SK-N-MC (cell line): ENCODE measurements around the gene CXCL13.

Experiments
- DNase-seq: peaks from one replicate; pipeline ENCODE4 v3.0.0-alpha.2; 2011; ENCODE audit warnings: low read depth, low spot score
- H3K27ac ChIP-seq: fragments of 200-600 bp; sonication (generic); 2 replicates; pipeline ENCODE4 v1.5.1; 2016; ENCODE audit warnings: mixed run types
- H3K36me3 ChIP-seq: fragments of 200-600 bp; sonication (generic); 2 replicates; pipeline ENCODE4 v1.6.1; 2017; ENCODE audit warnings: antibody characterized with exemption, low read length, mixed read lengths; ENCODE audit not compliant: insufficient read depth
- H3K4me3 ChIP-seq: fragments of 200-600 bp; sonication (generic); 2 replicates; pipeline ENCODE4 v1.5.1; 2016
- H3K9ac ChIP-seq: fragments of 200-600 bp; sonication (generic); 2 replicates; pipeline ENCODE4 v1.8.0; 2017; ENCODE audit warnings: mixed run types, mixed read lengths; ENCODE audit not compliant: insufficient read length
- H3K9me3 ChIP-seq: fragments of 200-600 bp; sonication (generic); 2 replicates; pipeline ENCODE4 v1.6.1; 2017; ENCODE audit warnings: low read depth, mild to moderate bottlenecking, antibody characterized with exemption, low read length, moderate library complexity, mixed read lengths
- EZH2 ChIP-seq: fragments of 200-600 bp; sonication (generic); IDR thresholded peaks from one replicate; pipeline ENCODE4 v1.6.1; 2017; ENCODE audit warnings: antibody characterized with exemption
- FOXP2 ChIP-seq: optimal IDR thresholded peaks from 2 replicates; pipeline ENCODE3; 2011; ENCODE audit warnings: mild to moderate bottlenecking, moderate library complexity; ENCODE audit not compliant: insufficient read depth; ENCODE audit errors: extremely low read length, control extremely low read depth
- POLR2AphosphoS5 ChIP-seq: IDR thresholded peaks from 2 replicates; pipeline ENCODE4 v1.6.1; 2012; ENCODE audit warnings: mild to moderate bottlenecking, low read depth, low read length, borderline replicate concordance

The CXCL13 gene

DNA sequence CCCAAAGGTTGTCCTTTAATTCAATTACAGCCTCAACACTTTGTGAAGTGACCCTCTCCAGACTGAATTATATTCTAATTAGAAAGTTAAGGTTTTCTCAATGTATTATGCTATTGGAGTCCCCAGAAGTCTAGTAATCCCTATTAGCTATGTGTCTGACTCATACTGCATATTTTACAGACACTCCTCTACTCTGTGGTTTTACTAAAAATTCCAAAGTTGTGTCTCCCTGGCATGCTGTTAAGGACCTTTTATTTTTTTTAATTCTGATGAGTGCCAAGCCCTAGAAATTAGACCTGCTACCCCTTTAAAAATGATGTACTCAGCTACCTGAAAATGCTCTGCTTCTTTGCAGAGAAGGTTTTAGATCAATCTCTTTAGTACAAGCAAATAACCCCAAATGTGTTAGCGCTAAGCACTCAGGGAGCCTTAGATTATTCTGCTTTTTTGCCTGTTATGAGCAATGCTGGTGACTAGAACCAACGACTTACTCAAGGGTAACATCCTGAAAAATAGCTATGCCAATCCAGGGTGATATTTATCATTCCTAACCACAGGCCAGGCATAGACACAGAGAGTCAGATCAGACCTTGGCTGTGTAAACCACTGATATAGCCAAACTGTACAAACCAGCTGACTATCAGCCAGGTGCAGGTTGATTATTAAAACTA, 26.1 kb upstream of the CXCL13 start:
- Histone ChIP-seq H3K4me3 (no peak overlapping the region), H3K36me3 (no peaks in the 10 kb centered on the region), H3K27ac (no peak overlapping the region), H3K9me3 (no peaks in the 10 kb centered on the region), H3K9ac (no peak overlapping the region)
- TF ChIP-seq POLR2AphosphoS5 (no peak), EZH2 (no peak), FOXP2 (no peak)
- no peak for DNase-seq

DNA sequence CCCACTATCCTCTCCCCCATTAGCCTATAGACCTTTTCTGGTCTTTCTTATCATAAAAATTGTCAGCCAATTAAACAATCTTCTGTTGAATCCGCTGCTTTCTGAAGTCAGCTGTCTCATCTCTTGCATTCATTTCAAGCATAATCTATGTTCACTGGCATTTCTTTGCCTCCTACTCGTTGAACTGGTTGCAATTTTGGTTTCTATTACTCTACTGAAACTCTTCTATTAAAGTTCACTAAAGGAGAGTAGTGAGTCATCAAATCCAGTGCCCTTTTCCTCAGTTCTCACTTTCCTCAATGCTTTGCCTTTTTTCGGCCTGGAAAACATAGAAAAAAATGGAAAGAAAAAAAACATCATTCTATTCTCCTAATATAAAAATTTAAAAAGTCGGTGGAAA, 23.9 kb upstream of the CXCL13 start:
- TF ChIP-seq POLR2AphosphoS5 (no peak), FOXP2 (no peak), EZH2 (no peak)
- no peak overlapping the region for H3K4me3 ChIP-seq
- H3K9me3 ChIP-seq: no peaks in the 10 kb centered on the region
- no peak overlapping the region for H3K9ac ChIP-seq
- no peak overlapping the region for H3K27ac ChIP-seq
- H3K36me3 ChIP-seq: no peaks in the 10 kb centered on the region
- no peak for DNase-seq

DNA sequence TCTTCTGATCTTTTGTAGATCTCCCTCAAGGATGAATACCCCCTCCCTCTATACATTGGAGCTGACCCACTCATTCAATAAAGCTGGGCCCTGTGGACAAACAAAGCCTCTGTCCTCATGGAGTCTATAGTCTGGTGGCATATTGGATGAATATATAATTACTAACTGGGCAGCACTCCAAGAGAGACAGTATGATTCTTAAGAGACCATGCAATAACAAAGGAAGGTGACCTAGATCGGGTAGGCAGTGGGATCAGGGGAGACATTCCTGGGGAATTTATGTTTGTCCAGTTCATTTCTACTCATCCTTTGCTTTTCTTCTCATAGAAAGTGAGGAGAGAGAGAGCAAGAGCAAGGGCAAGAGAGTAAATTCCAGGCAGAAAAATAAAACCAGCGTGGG, 23.5 kb upstream of the CXCL13 start:
- H3K9me3 ChIP-seq: no peaks in the 10 kb centered on the region
- TF ChIP-seq FOXP2: no peak
- TF ChIP-seq POLR2AphosphoS5: no peak
- no peak for TF ChIP-seq EZH2
- no peaks in the 10 kb centered on the region for H3K36me3 ChIP-seq
- H3K4me3 ChIP-seq: no peak overlapping the region
- DNase-seq: no peak
- H3K9ac ChIP-seq: no peak overlapping the region
- H3K27ac ChIP-seq: no peak overlapping the region

DNA sequence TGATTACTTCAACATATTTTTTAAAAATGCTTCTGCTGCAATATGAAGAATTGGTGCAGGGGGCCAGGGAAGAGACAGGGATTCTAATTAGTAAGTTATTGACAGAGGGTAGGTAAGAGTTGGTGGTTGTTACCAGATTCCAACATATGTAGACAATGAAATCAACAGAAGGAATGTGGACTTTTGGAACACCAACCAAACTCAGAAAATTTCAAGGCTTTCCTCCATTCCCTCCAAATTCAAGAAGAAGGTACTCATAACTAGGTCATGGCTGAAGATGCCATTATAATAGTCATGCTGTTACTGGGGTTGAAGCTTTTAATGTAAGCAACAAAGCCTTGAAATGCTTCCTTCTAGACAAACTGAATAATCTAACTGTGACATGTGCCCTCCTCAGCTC, 22.9 kb upstream of the CXCL13 start:
- DNase-seq: no peak
- TF ChIP-seq FOXP2 (no peak), POLR2AphosphoS5 (no peak), EZH2 (no peak)
- no peaks in the 10 kb centered on the region for H3K36me3 ChIP-seq
- no peaks in the 10 kb centered on the region for H3K9me3 ChIP-seq
- H3K27ac ChIP-seq: no peak overlapping the region
- H3K9ac ChIP-seq: no peak overlapping the region
- H3K4me3 ChIP-seq: no peak overlapping the region

DNA sequence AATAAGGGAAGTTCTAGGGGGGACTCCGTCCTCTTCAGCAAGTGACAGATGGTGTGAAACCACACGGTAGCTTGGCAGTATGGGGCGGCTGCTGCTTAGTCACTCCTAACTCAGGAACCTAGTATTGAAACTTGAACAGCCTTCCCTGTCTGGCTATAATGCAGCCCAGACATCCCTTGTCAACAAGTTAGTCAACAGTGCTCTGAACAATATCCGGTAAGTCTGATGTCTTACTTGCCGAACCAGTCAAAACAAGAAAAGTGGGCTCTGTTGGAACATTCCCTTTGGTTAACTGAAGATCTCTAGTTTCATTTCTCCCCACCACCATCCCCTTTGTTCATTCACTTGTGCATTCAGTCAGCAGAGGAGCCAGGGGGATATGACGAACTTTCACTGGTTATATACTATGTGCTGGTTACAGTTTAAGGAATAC, 18.7 kb upstream of the CXCL13 start:
- DNase-seq: no peak
- no peaks in the 10 kb centered on the region for H3K36me3 ChIP-seq
- no peak for TF ChIP-seq POLR2AphosphoS5
- no peak for TF ChIP-seq EZH2
- TF ChIP-seq FOXP2: no peak
- H3K9ac ChIP-seq: no peak overlapping the region
- no peak overlapping the region for H3K4me3 ChIP-seq
- H3K9me3 ChIP-seq: no peaks in the 10 kb centered on the region
- no peak overlapping the region for H3K27ac ChIP-seq

DNA sequence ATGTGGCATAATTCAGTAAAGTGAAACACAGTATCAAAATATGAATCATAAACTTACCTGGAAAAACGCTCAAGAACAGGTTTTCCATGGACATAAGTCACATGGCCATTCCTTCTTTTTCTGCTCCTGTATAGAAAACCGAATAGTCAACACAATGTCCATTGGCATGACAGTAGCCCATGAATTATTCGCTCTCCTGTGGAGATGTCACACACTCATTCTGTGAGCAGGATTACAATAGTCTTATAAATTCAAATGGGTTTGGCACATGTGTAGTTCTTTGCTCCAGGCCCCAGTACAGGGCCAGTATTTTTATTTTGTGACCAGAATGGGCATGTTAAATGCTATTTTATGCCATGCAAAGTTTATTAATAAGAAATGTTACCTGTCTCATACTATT, 15.1 kb upstream of the CXCL13 start:
- DNase-seq: no peak
- no peaks in the 10 kb centered on the region for H3K9me3 ChIP-seq
- TF ChIP-seq FOXP2 (no peak), POLR2AphosphoS5 (no peak), EZH2 (no peak)
- no peak overlapping the region for H3K4me3 ChIP-seq
- no peaks in the 10 kb centered on the region for H3K36me3 ChIP-seq
- H3K27ac ChIP-seq: no peak overlapping the region
- no peak overlapping the region for H3K9ac ChIP-seq

DNA sequence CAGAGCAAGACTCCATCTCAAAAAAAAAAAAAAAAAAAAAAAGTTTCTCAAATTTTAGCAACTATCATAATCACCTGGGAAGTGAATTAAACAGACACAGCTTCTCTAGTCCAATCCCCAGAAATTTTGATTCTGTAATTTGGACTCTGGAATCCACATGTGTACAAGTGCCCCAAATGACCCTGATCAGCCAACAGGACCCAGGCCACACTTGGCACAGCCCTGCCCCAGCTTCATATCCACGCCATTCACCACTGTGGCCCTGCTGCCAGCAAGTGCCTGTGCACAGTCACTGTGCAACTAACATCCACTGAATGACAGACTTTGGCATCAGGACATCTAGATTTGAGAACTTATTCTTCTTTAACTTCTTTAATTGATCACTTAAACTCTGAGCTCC, 14.1 kb upstream of the CXCL13 start:
- no peak overlapping the region for H3K9ac ChIP-seq
- TF ChIP-seq POLR2AphosphoS5 (no peak), FOXP2 (no peak), EZH2 (no peak)
- no peak for DNase-seq
- H3K9me3 ChIP-seq: no peaks in the 10 kb centered on the region
- H3K36me3 ChIP-seq: no peaks in the 10 kb centered on the region
- no peak overlapping the region for H3K4me3 ChIP-seq
- no peak overlapping the region for H3K27ac ChIP-seq

DNA sequence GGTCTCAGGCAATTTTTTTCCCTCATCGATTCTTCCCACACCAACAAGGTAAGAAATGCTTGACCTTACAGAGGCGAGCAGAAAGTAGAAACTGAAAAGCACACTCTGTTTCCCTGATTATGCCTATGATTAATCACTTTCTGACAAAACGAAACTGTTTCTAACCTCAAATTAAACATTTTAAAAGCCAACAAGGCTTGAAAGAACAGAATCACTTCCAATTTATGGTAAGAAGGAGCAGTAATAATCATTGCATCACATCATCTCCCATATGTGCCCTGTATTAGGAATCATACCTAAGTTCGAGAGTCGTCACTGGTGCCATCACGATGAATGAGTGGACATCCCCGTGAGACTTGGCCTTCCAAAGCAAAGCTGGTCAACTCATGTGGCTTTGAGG, 12.5 kb upstream of the CXCL13 start:
- TF ChIP-seq POLR2AphosphoS5: no peak
- TF ChIP-seq EZH2: no peak
- TF ChIP-seq FOXP2: no peak
- Histone ChIP-seq H3K36me3 (no peaks in the 10 kb centered on the region), H3K9me3 (no peaks in the 10 kb centered on the region), H3K9ac (no peak overlapping the region), H3K27ac (no peak overlapping the region), H3K4me3 (no peak overlapping the region)
- DNase-seq: no peak

DNA sequence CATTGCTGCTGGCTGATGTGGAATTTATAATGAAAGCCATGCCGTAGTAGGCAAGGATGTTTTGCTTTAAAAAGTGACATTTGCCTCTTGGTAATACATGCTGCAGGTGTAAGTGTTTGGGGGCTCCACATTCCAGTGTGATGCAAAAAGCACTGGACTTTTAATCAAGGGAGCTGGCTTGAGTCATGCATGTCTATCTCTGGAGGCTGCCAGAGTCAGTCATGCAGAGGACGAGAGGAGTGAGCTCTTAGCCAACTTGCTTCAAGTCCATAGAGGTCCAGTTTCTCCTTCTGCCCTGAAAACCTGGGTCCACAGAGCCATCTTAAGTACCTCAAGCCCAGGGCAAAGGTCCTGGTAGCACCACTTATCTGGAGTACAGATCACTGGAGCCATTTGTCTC, 11.6 kb upstream of the CXCL13 start:
- no peak overlapping the region for H3K27ac ChIP-seq
- no peak for TF ChIP-seq EZH2
- TF ChIP-seq FOXP2: no peak
- no peak for TF ChIP-seq POLR2AphosphoS5

More for the DNA sequence above, 11.6 kb upstream of the CXCL13 start:
- no peak for DNase-seq
- H3K4me3 ChIP-seq: no peak overlapping the region
- no peaks in the 10 kb centered on the region for H3K9me3 ChIP-seq
- H3K9ac ChIP-seq: no peak overlapping the region
- H3K36me3 ChIP-seq: no peaks in the 10 kb centered on the region
